ENCODE results near the gene VANGL1.

The VANGL1 gene

GRCh38 chr1:115705085-115705951, 63.5 kb downstream of the VANGL1 start:
- no peak for DNase-seq (ENCODE audit: low read depth in 2 of 2)

DNA sequence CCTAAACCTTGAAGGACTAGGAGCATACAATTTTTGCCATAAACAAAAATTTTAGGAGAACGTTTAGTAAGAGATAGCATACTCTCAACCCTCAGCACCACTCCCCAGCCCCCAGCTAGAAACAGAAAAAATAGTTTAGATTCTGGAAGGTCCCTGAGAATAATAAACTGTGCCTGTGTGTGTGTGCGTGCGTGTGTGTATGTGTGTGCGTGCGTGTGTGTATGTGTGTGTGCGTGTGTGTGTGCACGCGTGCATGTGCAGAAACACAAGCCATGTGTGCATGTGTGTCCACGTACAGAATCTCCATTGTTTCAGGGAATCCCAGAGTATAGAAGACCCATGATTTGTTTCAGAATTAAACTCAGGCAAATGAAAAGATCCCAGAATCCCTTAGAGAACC, 64.2 kb downstream of the VANGL1 start:
- no peak for DNase-seq (ENCODE audit: low read depth in 2 of 2)

DNA sequence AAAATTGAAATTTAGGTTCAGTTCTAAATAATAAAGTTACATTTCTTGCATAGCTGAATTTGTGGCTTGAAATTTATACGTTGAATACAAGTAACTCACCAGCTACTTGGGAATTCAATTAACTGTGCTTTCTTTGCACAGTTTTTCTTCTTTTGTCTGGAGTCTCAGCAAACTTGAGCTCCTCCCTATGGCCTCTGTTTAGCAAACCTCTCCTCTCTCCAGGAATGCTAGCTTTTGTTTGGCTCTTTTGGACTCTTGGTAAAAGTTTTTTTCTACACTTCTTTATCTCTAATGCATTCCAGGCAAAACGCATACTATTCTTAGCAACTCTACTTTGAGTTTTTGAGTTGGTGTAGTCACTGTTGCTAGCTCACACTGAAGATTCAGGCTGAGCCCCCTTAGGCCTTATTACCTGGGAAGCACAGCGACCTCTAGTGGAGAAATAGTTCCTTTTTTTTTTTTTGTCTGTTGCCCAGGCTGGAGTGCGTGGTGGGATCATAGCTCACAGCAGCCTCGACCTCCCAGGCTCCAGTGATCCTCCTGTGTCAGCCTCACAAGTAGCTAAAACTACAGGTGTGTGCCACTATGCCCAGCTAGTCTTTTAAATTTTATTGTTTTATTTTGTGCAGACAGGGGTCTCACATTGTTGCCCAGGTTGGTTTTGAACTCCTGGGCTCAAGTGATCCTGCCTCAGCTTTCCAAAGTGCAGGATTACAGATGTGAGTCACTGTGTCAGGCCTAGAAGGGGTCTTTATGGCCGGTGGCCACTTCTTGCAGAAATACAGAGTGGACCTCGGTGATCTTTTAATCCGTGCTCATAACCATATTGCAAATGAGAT, 65.0 kb downstream of the VANGL1 start:
- DNase-seq (ENCODE audit: low read depth in 2 of 2): no peak

- no peak for DNase-seq (ENCODE audit: low read depth in 2 of 2)
These were observed 69.3 kb downstream of the VANGL1 start for GRCh38 chr1:115710859-115711624.

DNA sequence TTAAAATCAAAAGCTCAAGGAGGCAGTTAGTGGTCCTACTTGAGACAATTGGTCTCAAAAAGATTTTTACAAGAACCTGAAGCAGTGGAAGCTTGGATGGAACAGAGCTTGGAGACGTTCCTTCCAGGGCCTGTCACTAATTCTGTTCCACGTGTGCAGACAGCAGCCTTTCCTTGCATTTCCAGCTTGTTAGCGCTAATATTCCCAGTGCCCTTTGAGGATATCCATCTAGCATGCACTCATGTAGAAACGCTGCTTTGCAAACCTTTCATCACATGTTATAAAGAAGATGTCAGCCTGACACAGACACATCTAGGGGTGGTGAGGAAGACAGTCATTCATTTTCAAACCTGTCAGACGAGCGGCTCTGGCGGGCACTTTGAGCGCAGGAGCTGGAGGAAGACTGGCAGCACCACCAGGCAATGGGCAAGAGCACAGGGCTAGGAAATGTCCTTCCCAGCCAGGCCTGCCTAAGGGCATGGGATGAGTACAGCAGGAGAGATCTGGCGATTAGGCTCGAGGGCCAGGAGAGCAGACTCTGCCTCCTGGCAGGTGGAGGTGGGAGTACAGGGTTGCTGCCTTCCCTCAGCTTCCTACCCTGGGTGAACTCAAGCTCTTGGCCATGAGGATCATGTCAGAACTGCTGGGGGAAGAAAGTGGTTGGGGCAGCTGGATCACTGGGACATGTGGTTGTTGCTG, 71.3 kb downstream of the VANGL1 start:
- no peak for DNase-seq (ENCODE audit: low read depth in 2 of 2)

GRCh38 chr1:115713906-115714305, 72.1 kb downstream of the VANGL1 start:
- no peak for DNase-seq (ENCODE audit: low read depth in 2 of 2)

DNA sequence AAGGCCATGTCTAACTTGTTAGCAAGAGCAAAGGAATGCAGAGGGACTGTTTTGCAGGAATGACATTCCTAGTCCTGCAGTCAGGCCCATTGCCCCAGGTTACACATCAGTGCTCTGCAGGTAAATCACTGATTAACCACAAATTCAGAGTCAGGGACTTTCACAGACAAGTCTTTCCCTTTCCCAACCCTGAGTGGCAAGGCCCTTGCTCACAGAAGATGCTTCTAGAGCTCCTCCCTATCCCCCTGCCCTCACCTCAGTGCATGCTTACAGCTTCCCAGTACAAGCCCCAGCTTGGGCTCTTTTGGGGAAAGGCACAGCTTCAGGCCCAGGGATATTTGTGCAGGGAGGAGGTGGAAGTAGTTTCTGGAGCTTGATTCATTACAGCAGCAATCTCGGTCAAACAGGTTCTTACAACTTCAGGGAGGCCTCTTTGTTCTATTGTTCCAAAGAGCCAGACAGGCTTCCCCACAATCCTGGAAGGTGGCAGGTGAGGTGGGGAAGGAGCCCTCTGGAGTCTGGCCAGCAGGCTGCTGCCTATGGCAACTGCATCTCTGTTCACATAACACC, 72.9 kb downstream of the VANGL1 start:
- no peak for DNase-seq (ENCODE audit: low read depth in 2 of 2)

DNA sequence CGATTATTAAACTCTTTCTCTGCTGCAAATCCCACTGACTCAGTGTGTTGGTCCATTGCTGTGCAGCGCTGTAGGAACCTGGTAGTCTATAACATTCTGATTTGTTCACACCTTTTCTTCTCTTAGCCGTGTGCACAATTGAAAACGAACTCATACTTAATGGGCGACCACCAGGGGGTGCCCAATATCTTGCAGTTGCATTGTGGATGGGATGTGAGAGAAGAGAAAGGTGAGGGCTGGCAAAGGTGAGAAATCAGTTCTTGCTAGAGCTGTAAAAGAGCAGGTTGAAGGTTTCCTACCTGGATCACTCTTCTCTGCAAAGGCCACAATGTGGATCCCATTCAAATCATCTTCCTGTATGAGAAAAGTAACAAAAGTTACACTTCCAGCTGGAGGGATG, 75.8 kb downstream of the VANGL1 start:
- no peak for DNase-seq (ENCODE audit: low read depth in 2 of 2)

DNA sequence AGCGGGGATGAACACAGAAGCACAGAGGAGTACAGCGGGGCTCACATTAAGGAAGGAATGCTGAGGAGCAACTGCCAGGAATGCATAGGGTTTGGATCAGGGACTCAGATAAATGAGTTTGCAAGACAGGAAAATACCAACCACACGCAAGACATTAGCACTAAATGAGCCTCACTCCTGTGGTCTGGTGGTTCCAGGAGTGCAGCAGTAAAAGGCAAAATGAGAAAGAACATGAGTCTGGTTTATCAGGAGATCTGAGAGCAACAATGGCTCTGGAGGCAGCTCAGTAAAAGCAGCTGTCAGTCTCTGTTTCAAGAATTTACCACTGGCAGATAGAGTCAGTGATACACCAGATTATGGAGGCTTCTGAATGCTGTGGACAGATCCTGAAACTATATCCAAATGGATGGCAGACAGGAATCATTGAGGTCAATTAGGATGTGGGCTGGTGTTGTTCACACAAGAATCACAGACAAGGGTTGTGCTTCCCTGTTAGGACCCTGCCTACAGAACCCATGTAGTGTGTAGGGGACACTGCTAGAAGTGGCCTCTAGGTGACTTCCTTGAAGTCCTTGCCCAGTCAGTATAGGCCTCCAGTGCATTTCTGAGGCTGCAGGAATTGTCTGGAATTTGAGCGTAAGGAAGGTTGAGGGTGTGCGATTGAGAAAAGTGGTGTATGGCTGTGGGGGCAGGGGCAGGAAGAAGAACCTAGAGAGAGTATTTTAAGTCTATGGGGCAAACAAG, 76.4 kb downstream of the VANGL1 start:
- no peak for DNase-seq (ENCODE audit: low read depth in 2 of 2)

DNA sequence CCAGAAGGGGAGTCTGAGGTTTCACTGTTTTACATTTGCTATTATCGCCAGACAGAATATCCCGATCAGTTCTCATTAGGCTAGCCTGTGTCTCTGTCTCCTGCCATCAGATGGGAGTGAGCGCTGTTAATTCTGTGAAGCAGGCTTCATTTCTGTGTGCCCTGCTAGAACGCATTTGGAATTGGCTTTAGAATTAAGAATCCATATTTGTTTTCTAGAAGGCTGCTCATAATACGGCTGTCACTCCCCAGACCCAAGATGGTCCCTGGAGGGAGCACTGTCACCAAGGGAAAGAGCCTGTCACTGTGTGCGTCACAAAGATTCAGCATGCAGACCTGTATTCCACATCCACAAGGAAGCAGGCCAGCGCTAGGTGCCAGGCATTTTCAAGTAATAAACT, 77.5 kb downstream of the VANGL1 start:
- DNase-seq (ENCODE audit: low read depth in 2 of 2): no peak

DNA sequence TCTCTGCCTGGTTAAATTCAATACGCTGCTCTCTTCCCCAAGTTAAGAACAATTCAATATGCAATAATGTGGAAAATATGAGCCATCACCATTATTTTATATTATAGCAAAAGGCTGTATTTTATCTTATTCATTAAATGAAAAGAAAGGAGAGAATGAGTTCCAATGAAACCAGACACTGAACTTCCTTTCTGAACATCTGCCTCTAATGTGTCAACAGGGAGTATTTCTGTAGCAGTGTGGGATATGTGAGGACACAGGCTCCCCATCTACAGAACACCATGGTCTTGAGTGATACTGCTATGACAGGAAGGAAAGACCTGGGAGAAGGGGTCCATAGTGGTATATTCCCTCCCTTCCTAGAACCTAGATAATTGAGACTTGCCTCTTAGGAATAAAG, 80.5 kb downstream of the VANGL1 start:
- DNase-seq (ENCODE audit: low read depth in 2 of 2): no peak

DNA sequence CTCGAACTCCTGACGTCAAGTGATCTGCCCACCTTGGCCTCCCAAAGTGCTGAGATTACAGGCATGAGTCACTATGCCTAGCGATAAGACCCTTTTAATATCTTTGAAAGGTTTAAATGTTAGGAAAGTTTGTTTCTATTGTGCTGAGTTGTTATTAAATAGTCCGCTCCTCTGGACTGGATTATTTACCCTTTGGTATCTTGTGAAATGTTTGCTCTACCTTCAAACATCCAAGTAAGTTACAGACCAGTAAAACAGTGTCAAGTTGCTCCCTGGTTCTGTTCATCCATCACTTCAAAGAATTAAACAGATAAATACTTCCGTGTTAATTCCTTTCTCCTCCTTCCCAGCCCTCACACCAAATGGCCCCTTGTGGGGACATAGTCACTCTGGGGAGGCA, 82.0 kb downstream of the VANGL1 start:
- no peak for DNase-seq (ENCODE audit: low read depth in 2 of 2)

DNA sequence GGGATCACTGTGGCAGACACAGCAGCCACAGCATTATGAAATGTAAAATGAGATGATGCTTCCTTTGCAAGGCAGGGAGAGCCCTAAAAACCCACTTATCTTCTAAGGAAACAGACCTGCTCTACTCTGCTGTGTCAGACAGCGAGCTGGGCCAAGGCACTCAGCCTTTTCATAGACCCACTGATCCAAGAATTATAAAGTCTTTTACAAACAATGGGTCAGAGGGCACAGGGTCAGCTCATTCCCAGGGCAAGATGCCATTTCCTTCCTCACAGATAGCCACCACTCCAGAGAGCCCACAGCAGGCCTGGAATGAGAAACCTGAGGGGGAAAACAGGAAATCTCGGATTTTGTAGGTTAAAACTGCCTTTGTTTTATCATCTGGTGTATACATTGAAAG, 83.8 kb downstream of the VANGL1 start:
- DNase-seq (ENCODE audit: low read depth in 2 of 2): no peak

- DNase-seq (ENCODE audit: low read depth in 2 of 2): no peak
These were observed 84.4 kb downstream of the VANGL1 start for GRCh38 chr1:115726161-115726560.

- no peak for DNase-seq (ENCODE audit: low read depth in 2 of 2)
These were observed 84.8 kb downstream of the VANGL1 start for GRCh38 chr1:115726570-115726969.

DNA sequence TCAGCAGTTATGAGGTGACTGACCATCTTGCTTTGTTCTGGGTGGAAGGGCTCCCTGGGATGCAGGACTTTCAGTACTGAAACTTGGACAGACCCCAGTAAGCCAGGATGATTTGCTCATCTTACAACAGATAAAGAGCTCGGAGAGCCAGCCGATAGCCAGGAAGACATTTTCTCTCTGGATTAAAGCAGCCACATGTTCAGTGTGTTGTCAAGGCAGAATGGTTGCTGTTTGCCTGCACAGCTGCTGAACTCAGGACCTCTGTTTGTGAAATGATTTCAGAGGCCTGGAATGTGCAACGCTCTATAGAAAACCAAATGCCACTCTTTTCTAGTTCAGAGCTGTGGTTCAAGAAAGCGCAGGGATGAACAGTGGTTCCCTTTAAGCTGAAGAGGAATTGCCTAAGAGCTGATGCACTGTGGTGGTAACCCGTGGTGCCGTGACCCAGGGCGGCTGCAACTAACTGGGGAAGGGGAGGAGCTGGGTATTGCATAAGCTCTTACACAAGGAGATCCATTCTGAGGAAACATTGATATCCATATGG, 86.0 kb downstream of the VANGL1 start:
- DNase-seq (ENCODE audit: low read depth in 2 of 2): no peak

- DNase-seq (ENCODE audit: low read depth in 2 of 2): no peak
These were observed 86.6 kb downstream of the VANGL1 start for GRCh38 chr1:115728341-115728740.

DNA sequence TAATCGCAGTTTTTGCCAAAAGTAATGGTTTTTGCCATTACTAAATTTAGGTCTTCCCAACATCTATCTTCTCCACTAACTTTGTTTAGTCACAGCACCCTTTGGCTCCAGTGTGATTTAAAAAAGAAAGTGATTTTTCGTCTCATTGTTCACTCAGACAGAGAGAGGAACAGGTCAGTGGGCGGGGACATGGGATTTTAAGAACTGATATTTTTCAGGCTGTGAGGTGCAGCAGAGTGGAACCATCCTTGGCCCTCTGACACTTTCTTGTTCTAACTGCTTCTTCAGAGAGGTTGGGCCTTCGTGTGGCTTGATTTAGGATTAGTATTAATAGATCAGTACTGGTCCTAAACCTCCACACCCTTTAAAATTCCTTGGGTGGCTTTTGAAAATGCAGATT, 88.0 kb downstream of the VANGL1 start:
- DNase-seq (ENCODE audit: low read depth in 2 of 2): no peak

DNA sequence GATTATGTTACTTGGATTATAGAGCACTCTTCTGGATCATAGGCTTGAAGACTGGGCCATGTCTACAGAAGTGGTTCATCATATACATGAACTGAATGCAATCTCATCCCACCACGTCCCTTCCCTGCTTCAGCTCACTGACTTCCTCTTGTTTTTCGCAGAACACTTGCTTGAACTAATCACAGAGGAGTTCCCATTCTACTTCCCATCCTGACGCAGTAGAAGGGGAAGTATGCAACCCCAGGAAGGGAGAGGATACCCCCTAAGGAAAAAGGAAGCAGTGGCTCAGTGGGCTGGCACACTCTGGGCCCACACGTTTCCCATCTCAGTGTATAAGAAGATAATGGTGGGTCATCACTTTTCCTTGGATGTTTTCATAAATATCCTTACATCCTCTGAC, 90.5 kb downstream of the VANGL1 start:
- no peak for DNase-seq (ENCODE audit: low read depth in 2 of 2)

GRCh38 chr1:115740811-115741210, 99.0 kb downstream of the VANGL1 start:
- no peak for DNase-seq (ENCODE audit: low read depth in 2 of 2)
